SK-N-SH (cell line): ENCODE results near the gene MAN2B1. TPM values are rescaled to one million over a fixed set of nuclear protein-coding genes. Genes with fewer than 3 reads are reported as not detected.

Source experiments
- CTCF ChIA-PET: fragments of 300-600, 350-600 bp; formaldehyde crosslinking; extraction: SDS; loops from one replicate; lab custom pipeline; 2021; lab: Yijun Ruan, JAX
- POLR2A ChIA-PET: fragments of 350-600 bp; sonication (Branson Sonifier 250); formaldehyde crosslinking; extraction: SDS; loops from one replicate; lab custom pipeline; 2020; ENCODE audit warnings: antibody characterized with exemption, inconsistent platforms; lab: Yijun Ruan, JAX
- DNase-seq: peaks from one replicate; pipeline ENCODE4 v3.0.0; 2012
- H2AFZ ChIP-seq: fragments of 200-600 bp; sonication (generic); 2 replicates; pipeline ENCODE4 v1.8.1; 2016; ENCODE audit warnings: antibody characterized with exemption, mild to moderate bottlenecking, low read depth
- H3F3A ChIP-seq: fragments of 200-600 bp; sonication (generic); replicated peaks from 2 replicates; pipeline ENCODE3; 2016; ENCODE audit warnings: antibody characterized with exemption, mild to moderate bottlenecking; ENCODE audit not compliant: insufficient read depth
- H3K27ac ChIP-seq, 2 experiments: fragments of 200-500 bp in 1 of 2; fragments of 200-600 bp in 1 of 2; sonication (Bioruptor generic) in 1 of 2; sonication (generic), shearing (Covaris generic) in 1 of 2; 2 replicates each; pipeline versions ENCODE4 v1.5.1 to v1.6.1; 2014 to 2016; ENCODE audit warnings: low read depth in 2 of 2, inconsistent platforms in 1 of 2, low read length in 1 of 2, mild to moderate bottlenecking in 1 of 2, mixed read lengths in 1 of 2
- H3K27me3 ChIP-seq: fragments of 200-600 bp; sonication (generic), shearing (Covaris generic); 2 replicates; pipeline ENCODE4 v1.6.1; 2016; ENCODE audit warnings: mixed run types; ENCODE audit not compliant: insufficient read depth
- H3K36me3 ChIP-seq, 2 experiments: fragments of 200-500 bp in 1 of 2; fragments of 200-600 bp in 1 of 2; sonication (Bioruptor generic) in 1 of 2; sonication (generic) in 1 of 2; replicated peaks in 1 of 2; 2 replicates each; pipeline versions ENCODE3 to v1.5.1; 2014 to 2016; ENCODE audit warnings: low read length in 1 of 2, mild to moderate bottlenecking in 1 of 2; ENCODE audit not compliant: insufficient read depth in 2 of 2, control insufficient read depth in 1 of 2
- H3K4me1 ChIP-seq, 2 experiments: fragments of 200-500 bp in 1 of 2; fragments of 200-600 bp in 1 of 2; sonication (Bioruptor generic) in 1 of 2; sonication (generic), shearing (Covaris generic) in 1 of 2; 2 replicates each; pipeline versions ENCODE4 v1.5.1 to v1.6.1; 2014 to 2016; ENCODE audit warnings: low read depth in 1 of 2, low read length in 1 of 2, mixed run types in 1 of 2; ENCODE audit not compliant: insufficient read depth in 2 of 2, control insufficient read depth in 1 of 2
- H3K4me2 ChIP-seq: fragments of 200-600 bp; sonication (generic), shearing (Covaris generic); 2 replicates; pipeline ENCODE4 v1.6.1; 2017; ENCODE audit warnings: mixed run types
- H3K4me3 ChIP-seq, 2 experiments: fragments of 200-500 bp in 1 of 2; fragments of 200-600 bp in 1 of 2; sonication (Bioruptor generic) in 1 of 2; sonication (generic), shearing (Covaris generic) in 1 of 2; 2 replicates each; pipeline versions ENCODE4 v1.5.1 to v1.8.1; 2014 to 2016; ENCODE audit warnings: low read depth in 2 of 2, inconsistent platforms in 1 of 2, low read length in 1 of 2, mild to moderate bottlenecking in 1 of 2, mixed read lengths in 1 of 2, moderate library complexity in 1 of 2
- H3K79me2 ChIP-seq: fragments of 200-600 bp; sonication (generic); 2 replicates; pipeline ENCODE4 v1.8.1; 2017; ENCODE audit warnings: mild to moderate bottlenecking; ENCODE audit not compliant: insufficient read depth
- H3K9ac ChIP-seq: fragments of 200-600 bp; sonication (generic); 2 replicates; pipeline ENCODE4 v1.6.1; 2017; ENCODE audit warnings: mixed run types
- H3K9me2 ChIP-seq: fragments of 200-600 bp; sonication (generic); 2 replicates; pipeline ENCODE4 v1.6.1; 2017; ENCODE audit warnings: mixed run types
- H3K9me3 ChIP-seq: fragments of 200-600 bp; sonication (generic); 2 replicates; pipeline ENCODE4 v1.6.1; 2017; ENCODE audit warnings: mixed run types, mild to moderate bottlenecking, moderate library complexity
- H4K20me1 ChIP-seq: fragments of 200-600 bp; sonication (generic); 2 replicates; pipeline ENCODE4 v1.6.1; 2017; ENCODE audit warnings: mild to moderate bottlenecking, mixed run types; ENCODE audit not compliant: insufficient read depth
- CHD2 ChIP-seq: fragments of 150-350 bp; IDR thresholded peaks from 2 replicates; pipeline ENCODE4 v1.6.1; 2018; ENCODE audit warnings: low read length; ENCODE audit not compliant: partially characterized antibody
- ELF1 ChIP-seq: IDR thresholded peaks from 2 replicates; pipeline ENCODE4 v1.4.0; 2012
- EZH2phosphoT487 ChIP-seq: fragments of 200-600 bp; sonication (generic); IDR thresholded peaks from 2 replicates; pipeline ENCODE4 v1.6.1; 2017; ENCODE audit warnings: low read depth, mixed run types, mild to moderate bottlenecking, antibody characterized with exemption, moderate library complexity, borderline replicate concordance
- FOSL2 ChIP-seq: IDR thresholded peaks from 2 replicates; pipeline ENCODE4 v1.4.0; 2012; ENCODE audit warnings: low read depth, mild to moderate bottlenecking, moderate library complexity, borderline replicate concordance
- FOXJ3 ChIP-seq: sonication (generic); formaldehyde crosslinking; IDR thresholded peaks from 2 replicates; pipeline ENCODE4 v1.5.1; 2020; ENCODE audit warnings: mild to moderate bottlenecking, missing genetic modification reagents
- GABPA ChIP-seq: IDR thresholded peaks from 2 replicates; pipeline ENCODE4 v1.4.0; 2012; ENCODE audit warnings: low read depth, mild to moderate bottlenecking
- IRF3 ChIP-seq: fragments of 150-350 bp; IDR thresholded peaks from 2 replicates; pipeline ENCODE4 v1.6.1; 2016; ENCODE audit warnings: mild to moderate bottlenecking, low read depth, low read length
- JUND ChIP-seq: IDR thresholded peaks from 2 replicates; pipeline ENCODE4 v1.4.0; 2012
- NRF1 ChIP-seq: IDR thresholded peaks from 2 replicates; pipeline ENCODE4 v1.6.1; 2012; ENCODE audit warnings: low read depth, mild to moderate bottlenecking, low read length
- RAD21 ChIP-seq: IDR thresholded peaks from 2 replicates; pipeline ENCODE4 v1.6.1; 2012; ENCODE audit warnings: mild to moderate bottlenecking, low read length
- REST ChIP-seq: IDR thresholded peaks from 2 replicates; pipeline ENCODE4 v1.6.1; 2012; ENCODE audit warnings: mild to moderate bottlenecking, low read depth, low read length, moderate library complexity
- RFX5 ChIP-seq: IDR thresholded peaks from 2 replicates; pipeline ENCODE4 v1.6.1; 2012; ENCODE audit warnings: mild to moderate bottlenecking, improper control_type of control experiment, low read length
- RXRA ChIP-seq: IDR thresholded peaks from 2 replicates; pipeline ENCODE4 v1.4.0; 2012; ENCODE audit warnings: low read depth, mild to moderate bottlenecking, borderline replicate concordance
- SMC3 ChIP-seq: IDR thresholded peaks from 2 replicates; pipeline ENCODE4 v1.6.1; 2012; ENCODE audit warnings: low read depth, low read length, improper control_type of control experiment
- TAF1 ChIP-seq: IDR thresholded peaks from 2 replicates; pipeline ENCODE4 v1.6.1; 2012; ENCODE audit warnings: low read depth, mild to moderate bottlenecking, low read length, moderate library complexity, borderline replicate concordance
- TCF12 ChIP-seq: IDR thresholded peaks from 2 replicates; pipeline ENCODE4 v1.4.0; 2012
- USF1 ChIP-seq: IDR thresholded peaks from 2 replicates; pipeline ENCODE4 v1.4.0; 2012; ENCODE audit warnings: low read depth, borderline replicate concordance
- YY1 ChIP-seq: IDR thresholded peaks from 2 replicates; pipeline ENCODE4 v1.4.0; 2012; ENCODE audit warnings: low read depth, mild to moderate bottlenecking
- ZBTB33 ChIP-seq: IDR thresholded peaks from 2 replicates; pipeline ENCODE4 v1.4.0; 2012; ENCODE audit warnings: low read depth, borderline replicate concordance
- WGBS: methylation state at CpG from one replicate; pipeline ENCODE4 v1.1.6; 2017; ENCODE audit warnings: low lambda C conversion rate; 5-methylcytosine and 5-hydroxymethylcytosine counted together
- polyA plus RNA-seq, 3 experiments: library from polyadenylated mRNA; depleted of rRNA; stranded (reverse); fragments of >200 nt; gene quantifications; 2 replicates each; pipeline ENCODE4 v1.2.3, GENCODE V29; 2012
- TF ChIP-seq, protein P1 (sequence below): IDR thresholded peaks from 2 replicates; pipeline ENCODE4 v1.4.0; 2012; ENCODE audit warnings: low read depth

Gene MAN2B1
- polyA plus RNA-seq, 1 of the 3 experiments (the other 2 are of a cell fraction): 47.0 TPM

GRCh38 chr19:12606796-12607195, 59.7 kb downstream of the MAN2B1 start:
- Histone ChIP-seq H3K79me2 (peaks cover 26% of the 10 kb centered on the region), H3F3A (peaks cover 8% of the 10 kb centered on the region), H3K9ac (no peak overlapping the region), H3K4me3 (no peak overlapping the region), H3K9me2 (no peaks in the 10 kb centered on the region), H3K4me2 (no peak overlapping the region), H3K27ac (no peak overlapping the region), H3K4me1 (peaks cover 0 to 6% of the 10 kb centered on the region in 2 experiments; a peak in 3 of 4 replicates), H4K20me1 (no peaks in the 10 kb centered on the region), H3K9me3 (no peaks in the 10 kb centered on the region), H2AFZ (no peak overlapping the region), H3K36me3 (peaks cover 3 to 33% of the 10 kb centered on the region in 2 experiments), H3K27me3 (no peaks in the 10 kb centered on the region)
- ChIA-PET POLR2A (no interaction called here), CTCF (interaction anchor here (1.0 to 1.4 kb wide), 2 partner anchors 33 to 65 kb away, joined by 3 read pairs; no protein-coding TSS in a partner anchor)
- TF ChIP-seq TAF1 (no peak), JUND (no peak), EZH2phosphoT487 (no peak), RAD21 (no peak), CHD2 (no peak), YY1 (no peak), ELF1 (no peak), REST (no peak), USF1 (no peak), TCF12 (no peak), RXRA (no peak), IRF3 (no peak), SMC3 (no peak), NRF1 (no peak), ZBTB33 (no peak), GABPA (no peak), FOXJ3 (CRISPR knock-in tag) (no peak), RFX5 (no peak), FOSL2 (no peak)
- TF ChIP-seq, protein P1, sequence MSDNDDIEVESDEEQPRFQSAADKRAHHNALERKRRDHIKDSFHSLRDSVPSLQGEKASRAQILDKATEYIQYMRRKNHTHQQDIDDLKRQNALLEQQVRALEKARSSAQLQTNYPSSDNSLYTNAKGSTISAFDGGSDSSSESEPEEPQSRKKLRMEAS: no peak
- DNase-seq: no peak
- 100% methylated on average over 1 of the region's 1 CpG for WGBS
